ENCODE measurements around the gene RPS29. TPM values are rescaled to one million over a fixed set of nuclear protein-coding genes. Genes with fewer than 3 reads are reported as not detected.

Gene RPS29
- total RNA-seq, result 300 and 418 TPM in 2 replicates

GRCh38 chr14:49585803-49586672 is at the start of gene RPS29:
Gene RPS29, minus strand, starts transcription at chr14:49586380. Its CDS starts 34 bp downstream, at chr14:49586346.

GRCh38 chr14:49634547-49635334 is 48.6 kb upstream of the RPS29 start, which contains the start of gene DNAAF2:
Gene DNAAF2, minus strand, starts transcription at chr14:49635244. Its CDS starts 95 bp downstream, at chr14:49635149.

GRCh38 chr14:49620182-49621113 is 34.3 kb upstream of the RPS29 start, which contains the start of the genes MGAT2 and RPL36AL:
Gene MGAT2, plus strand, starts transcription at chr14:49620799. Its CDS starts 470 bp downstream, at chr14:49621269.
Gene RPL36AL, minus strand, starts transcription at chr14:49620626. Its CDS starts 1,522 bp downstream, at chr14:49619104.

GRCh38 chr14:49598485-49599300 is 12.5 kb upstream of the RPS29 start, which contains the start of gene LRR1:
Gene LRR1, plus strand, starts transcription at chr14:49598940. Its CDS starts 81 bp downstream, at chr14:49599021.

Other genes with a start within 250 kb of the RPS29 start
- 6.8 and 8.0 TPM in 2 replicates for gene LRR1, start 12.6 kb upstream of the RPS29 start, total RNA-seq
- 195 and 247 TPM in 2 replicates for gene RPL36AL, start 34.2 kb upstream of the RPS29 start, total RNA-seq
- 59.7 and 62.3 TPM in 2 replicates for gene MGAT2, start 34.4 kb upstream of the RPS29 start, total RNA-seq
- gene DNAAF2, start 48.9 kb upstream of the RPS29 start, total RNA-seq, result 6.2 and 7.4 TPM in 2 replicates
- gene POLE2, start 101.8 kb upstream of the RPS29 start, total RNA-seq, result 2.8 and 5.0 TPM in 2 replicates
- gene KLHDC1, start 106.7 kb upstream of the RPS29 start, total RNA-seq, result 3.4 and 4.0 TPM in 2 replicates
- 93.6 and 97.5 TPM in 2 replicates for gene KLHDC2, start 181.8 kb upstream of the RPS29 start, total RNA-seq

All from smooth muscle cell of the pulmonary artery (primary cell).